HG03378 (cell line): ENCODE data around the gene TNFSF9.
"Not testable (repeated sequence)": the region's sequence is repeated elsewhere in the genome, so short reads cannot be mapped to it uniquely, and the experiment has no call there.

Experiments
- ATAC-seq: cut with Tn5 transposase; IDR thresholded peaks from one replicate; pipeline ENCODE4 v1.9.1; 2021; ENCODE audit warnings: mild to moderate bottlenecking, moderate library complexity; ENCODE audit not compliant: unreplicated experiment

Gene TNFSF9

DNA sequence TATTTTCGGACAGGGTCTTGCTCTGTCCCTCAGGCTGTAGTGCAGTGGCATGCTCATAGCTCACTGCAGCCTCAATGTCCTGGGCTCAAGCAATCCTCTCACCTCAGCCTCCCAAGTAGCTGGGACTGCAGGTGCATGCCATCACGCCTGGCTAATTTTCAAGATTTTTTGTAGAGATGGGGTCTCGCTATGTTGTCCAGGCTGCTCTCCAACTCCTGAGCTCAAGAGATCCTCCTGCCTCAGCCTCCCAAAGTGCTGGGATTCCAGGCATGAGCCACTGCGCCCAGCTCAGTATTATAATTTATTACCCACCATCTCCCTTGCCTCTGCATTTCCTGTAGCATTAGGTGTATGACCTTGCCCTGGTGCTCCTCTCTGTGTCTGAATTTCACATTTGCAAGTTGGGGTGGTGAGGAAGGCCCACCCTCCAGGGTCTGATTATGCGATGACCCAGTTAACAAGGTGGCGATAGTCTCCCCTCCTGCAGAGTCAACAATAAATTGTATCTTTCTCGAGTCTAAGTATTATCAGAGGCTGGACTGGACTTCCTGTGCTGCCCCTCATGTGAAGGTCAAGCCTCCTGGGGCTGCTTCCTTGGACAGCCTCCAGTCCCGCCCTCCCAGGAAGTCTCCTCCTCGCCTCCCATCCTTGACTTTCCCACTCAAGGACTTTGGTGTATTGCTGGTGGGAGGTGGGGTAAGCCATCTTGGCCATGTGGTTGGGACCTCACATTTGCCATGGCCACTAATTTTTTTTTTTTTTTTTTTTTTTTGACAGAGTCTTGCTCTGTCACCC, 27.2 kb upstream of the TNFSF9 start:
- no peak for ATAC-seq

DNA sequence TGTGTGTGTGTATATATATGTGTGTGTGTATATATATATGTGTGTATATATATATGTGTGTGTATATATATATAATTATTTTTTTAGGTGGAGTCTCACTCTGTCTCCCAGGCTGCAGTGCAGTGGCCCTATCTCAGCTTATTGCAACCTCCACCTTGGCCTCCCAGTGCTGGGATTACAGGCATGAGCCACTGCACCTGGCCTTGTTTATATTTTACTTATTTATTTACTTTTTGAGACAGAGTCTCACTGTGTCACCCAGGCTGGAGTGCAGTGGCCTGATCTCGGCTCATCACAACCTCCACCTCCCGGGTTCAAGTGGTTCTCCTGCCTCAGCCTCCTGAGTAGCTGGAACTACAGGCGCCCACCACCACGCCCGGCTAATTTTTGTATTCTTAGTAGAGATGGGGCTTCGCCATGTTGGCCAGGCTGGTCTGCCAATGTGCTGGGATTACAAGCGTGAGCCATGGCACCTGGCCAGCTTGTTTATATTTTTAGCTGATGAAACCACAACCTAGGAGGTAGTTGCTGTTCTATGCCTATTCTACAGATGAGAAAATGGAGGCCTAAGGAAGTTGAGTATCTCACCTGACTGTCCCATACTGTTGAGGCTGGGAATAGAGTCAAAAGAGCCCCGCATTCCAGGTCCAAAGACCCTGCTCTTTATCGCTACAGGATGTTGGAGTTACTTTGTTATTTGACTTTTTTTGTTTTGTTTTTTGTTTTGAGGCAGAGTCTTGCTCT, 22.6 kb upstream of the TNFSF9 start:
- not testable (repeated sequence) for ATAC-seq

DNA sequence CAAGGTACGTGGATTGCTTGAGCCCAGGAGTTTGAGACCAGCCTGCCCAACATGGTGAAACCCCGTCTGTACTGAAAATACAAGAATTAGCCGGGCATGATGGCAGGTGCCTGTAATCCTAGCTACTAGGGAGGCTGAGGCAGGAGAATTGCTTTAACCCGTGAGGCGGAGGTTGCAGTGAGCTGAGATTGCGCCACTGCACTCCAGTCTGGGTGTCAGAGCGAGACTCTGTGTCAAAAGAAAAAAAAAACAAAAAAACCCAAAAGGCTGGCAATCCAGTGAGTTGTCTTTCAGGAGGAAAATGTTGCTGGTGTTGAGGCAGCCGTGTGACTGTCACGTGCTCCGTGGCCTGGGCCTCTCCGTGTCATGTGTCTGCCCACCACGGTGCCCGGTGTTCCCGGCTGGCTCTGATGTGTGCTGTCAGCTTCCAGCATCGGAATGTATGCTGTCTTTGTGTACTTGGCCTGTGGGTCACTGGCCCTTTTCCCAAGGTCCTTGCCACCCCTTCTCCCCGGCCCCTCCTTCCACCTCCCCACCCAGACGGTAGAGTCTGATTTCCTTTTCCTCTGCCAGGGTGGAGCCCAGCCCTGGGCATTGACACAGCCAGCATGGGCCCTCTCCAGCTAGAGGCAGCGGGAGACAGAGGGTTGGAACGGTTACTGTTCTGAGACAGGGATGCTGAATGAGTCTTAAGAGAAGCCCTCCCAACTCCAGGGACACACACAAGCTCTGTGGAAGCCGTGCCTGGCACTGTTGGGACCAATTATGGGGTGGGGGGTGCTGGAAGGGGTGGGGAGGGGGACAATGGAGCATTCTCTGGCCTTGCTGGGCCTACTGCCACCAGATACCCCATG, 21.5 kb upstream of the TNFSF9 start:
- no peak for ATAC-seq

DNA sequence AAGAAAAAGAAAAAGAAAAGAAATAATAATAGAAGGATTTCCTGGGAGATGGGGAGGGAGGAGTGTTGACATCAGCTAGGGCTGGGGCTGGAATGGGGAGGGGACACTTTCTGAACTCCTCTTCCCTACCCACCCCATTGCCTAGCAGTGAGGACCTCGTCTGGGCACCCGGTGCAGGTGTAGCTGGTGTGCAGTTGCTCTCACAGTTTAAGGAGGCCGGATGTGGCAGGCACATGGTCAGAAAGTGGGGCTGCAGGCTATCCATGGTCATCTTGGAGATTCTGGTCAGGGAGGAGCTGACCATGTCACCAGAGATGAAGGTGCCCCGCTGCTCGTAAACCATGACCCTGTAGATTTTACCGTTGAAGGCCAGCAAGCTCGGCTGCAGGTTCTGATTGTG, 20.2 kb upstream of the TNFSF9 start:
- no peak for ATAC-seq

DNA sequence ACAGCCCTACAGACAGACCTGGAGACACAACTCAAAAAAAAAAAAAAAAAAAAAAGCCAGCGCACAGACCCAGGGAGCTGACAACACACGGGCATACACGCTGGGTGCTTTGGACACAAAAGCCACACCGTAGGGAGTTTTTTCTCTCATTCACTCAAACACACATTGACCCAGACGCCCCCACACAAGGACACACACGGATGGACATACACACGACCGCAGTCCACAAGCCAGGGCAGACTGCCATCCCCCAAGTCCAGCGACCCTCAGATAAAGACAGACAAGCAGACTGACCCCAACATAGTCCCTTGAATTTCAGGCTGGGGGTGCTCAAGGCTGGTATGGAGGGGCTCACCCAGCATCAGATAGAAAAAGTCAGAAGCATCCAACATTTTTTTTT, 16.7 kb upstream of the TNFSF9 start:
- ATAC-seq, result no peak

DNA sequence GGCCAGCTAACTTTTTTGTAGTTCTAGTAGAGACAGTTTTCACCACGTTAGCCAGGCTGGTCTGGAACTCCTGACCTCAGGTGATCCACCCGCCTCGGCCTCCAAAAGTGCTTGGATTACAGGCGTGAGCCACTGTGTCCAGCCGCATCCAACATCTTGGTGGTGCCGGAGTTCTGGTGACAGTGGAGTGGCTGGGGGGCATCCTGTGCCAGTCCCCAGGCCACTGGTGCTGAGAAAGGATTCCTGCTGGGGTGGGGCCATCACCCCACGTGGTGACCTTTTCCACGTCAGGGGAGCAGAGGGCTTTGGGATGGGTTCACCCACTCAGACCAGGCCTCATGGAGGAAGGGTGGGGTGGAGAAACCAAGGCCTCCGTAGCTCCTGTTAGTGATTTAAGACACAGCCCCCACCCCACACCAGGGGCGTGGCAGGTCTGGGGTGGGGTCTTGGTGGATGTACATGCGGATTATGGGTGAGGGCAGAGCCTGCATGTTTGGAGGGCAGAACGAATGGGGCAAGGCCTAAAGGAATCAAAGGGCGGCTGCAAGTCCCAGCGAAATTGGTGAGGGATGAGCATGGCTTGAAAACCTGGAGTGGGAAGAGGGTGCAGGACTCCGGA, 15.8 kb upstream of the TNFSF9 start:
- no peak for ATAC-seq

DNA sequence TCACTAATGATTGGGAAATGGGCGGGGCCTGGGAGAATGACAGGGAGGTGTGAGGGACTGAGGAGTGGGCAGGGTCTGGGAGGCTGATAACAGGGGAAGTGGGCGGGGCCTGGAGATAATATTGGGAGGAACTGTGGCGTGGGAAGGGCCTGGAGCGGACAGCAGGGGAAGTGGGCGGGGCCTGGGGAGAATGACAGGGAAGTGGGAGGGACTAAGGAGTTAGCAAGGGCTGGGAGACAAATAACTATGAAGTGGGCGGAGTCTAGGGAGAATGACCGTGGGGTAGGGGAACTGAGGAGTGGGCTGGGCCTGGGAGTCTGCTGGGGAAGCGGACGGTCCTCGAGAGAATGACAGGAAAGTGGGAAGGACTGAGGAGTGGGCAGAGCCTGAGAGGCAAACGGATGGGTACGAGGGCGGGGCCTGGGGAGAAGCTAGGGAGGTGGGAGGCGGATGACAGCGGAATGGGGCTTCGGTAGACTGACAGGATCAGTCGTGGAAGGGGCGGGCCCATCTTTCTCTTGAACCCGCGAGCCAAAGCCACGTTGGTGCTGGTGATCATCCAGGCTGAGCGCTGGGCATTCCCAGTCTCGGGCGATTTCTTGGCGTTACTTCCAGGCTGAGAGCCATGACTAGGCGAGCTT, 14.7 kb upstream of the TNFSF9 start:
- ATAC-seq, result no peak

DNA sequence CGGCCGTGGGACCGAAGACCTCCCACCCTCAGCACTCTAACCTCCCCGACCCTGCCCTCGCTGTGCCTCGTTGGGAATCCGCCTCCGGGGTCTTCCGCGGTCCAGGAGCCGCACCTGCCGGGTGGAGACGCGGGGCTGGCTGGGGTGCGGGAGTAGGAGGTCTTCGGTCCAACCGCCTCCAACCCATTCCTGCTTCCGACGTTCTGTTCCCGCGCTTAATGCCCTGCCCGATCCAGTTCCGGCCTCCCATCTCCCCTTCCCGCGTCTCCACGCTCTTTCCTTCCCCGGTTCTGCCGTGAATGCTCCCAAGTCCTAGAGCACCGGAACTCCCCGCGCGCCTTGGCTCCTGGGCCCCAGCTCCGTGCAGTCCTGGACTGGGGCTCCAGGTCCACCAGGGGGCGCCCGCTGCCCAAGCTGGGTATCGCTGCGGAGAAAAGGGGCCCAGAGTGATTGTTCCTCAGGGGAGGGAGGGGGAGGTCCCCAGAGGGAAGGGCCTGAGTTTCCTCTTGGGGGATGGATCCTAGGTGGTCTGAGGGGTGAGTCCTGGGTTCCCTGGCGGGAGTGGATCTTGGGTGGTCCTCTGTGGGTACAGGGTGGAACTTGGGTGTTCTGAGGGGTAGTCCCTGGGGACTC, 14.1 kb upstream of the TNFSF9 start:
- no peak for ATAC-seq

DNA sequence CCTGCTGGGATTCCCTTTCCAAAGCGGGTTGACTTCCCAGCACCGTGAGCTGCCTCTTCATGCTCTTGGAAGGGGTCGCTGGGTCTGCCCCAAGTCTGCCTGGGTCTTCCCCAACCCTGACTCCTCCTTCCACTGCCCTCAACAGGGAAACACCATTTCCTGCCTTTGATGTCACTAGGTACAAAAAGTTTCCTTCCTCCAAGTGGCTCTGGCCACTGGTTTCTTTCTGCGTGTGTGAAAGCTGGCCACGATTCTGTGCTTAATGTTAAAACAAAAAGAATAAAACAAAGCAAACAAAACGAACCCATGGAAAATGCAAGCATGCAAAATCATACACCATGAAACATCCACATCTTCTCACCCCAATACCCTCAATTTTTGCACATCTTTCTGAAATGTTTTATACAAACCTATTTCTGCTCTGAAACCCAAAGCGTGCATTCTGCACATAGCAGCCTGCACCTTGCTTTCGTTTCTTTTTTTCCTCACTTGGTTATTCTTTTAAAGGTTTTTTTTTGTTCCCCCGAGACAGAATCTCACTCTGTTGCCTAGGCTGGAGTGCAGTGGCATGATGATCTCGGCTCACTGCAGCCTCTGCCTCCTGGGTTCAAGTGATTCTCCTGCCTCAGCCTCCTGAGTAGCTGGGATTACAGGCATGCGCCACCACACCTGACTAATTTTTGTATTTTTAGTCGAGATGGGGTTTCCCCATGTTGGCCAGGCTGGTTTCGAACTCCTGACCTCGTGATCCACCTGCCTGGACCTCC, 12.5 kb upstream of the TNFSF9 start:
- ATAC-seq, result no peak

DNA sequence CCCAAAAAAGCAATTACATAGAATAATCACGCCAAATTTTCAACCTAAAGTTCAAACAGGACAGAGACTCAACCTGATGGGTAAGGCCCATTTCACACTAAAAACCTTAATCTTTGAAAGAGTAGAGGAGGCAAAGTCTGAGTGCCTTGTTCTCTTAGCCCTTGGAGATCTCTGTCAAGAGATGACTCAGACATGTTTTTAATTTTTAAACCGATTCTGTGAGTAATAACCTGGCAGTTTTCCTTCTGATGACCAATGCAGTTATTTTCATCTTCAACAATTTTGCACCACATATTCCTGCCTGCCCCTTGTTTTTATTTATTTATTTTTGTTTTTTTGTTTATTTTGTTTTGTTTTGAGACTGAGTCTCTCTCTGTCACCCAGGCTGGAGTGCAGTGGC, 11.5 kb upstream of the TNFSF9 start:
- ATAC-seq, result no peak

DNA sequence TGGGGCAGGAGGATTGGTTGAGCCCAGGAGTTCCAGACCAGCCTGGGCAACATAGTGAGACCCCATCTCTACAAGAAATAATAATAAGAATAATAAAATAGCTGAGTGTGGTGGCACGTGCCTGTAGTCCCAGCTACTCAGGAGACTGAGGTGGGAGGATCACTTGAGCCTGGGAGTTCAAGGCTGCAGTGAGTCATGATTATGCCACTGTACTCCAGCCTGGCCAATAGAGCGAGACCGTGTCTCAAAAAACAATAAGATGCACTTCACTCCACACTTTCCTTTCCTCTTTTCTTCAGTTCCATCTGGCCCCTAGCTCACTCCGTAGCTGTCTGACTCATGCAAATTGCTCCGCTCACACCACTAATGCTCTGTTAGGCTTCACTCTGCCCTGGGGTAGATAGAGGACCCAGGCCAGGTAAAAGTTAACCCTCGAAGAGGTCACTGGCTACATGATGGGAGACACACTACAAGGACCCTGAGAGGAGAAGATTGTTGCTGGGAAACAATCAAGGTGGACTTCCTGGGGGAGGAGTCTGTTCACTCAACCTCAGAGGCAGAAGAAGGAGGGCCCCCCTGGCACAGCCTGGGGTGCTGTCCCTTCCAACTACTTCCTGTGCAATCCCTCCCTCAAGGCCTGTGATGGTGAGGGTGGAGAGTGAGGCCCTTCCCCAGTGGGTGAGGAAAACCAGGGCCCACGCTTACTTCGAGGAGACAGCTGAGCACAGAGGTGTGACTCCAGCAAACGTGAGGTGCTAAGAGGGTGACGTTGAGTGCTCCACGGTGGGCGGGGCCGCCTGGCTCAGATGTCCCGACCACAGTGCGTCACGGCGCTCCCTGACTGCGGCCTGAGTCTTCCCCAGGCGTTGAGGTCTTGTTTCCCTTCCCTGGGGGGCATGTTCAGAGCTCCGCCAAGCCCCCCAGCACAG, 8.8 kb upstream of the TNFSF9 start:
- peak; percentile 43 for ATAC-seq

DNA sequence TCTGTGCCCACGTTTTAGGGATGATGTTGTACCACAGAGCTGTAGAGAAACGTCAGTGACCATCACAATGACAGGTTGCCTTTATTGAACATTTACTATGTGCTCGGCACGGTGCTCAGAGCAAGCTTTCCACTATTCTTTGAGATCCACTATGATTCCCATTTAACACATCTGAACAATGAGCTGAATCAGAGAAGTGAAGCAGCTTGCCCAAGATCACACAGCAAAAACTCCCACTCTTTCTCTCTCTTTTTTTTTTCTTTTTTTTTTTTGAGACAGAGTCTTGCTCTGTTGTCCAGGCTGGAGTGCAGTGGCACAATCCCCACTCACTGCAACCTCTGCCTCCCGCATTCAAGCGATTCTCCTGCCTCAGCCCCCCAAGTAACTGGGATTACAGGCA, 8.1 kb upstream of the TNFSF9 start:
- ATAC-seq, result no peak

DNA sequence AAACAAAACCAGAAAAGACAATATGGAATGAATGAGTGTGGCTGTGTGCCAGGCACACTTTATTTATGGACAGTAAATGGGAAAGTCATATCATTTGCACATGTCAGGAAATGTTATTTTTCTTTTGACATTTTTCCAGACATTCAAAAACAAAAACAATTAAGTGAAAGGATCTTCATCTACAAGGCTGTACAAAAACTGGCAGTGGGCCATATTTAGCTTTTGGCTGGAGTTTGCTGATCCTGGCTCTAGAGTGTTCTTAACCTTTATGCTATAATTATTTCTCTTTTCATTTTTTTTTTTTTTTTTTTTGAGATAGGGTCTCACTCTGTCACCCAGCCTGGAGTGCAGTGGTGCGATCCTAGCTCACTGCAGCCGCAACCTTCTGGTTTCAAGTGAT, 6.5 kb upstream of the TNFSF9 start:
- no peak for ATAC-seq

DNA sequence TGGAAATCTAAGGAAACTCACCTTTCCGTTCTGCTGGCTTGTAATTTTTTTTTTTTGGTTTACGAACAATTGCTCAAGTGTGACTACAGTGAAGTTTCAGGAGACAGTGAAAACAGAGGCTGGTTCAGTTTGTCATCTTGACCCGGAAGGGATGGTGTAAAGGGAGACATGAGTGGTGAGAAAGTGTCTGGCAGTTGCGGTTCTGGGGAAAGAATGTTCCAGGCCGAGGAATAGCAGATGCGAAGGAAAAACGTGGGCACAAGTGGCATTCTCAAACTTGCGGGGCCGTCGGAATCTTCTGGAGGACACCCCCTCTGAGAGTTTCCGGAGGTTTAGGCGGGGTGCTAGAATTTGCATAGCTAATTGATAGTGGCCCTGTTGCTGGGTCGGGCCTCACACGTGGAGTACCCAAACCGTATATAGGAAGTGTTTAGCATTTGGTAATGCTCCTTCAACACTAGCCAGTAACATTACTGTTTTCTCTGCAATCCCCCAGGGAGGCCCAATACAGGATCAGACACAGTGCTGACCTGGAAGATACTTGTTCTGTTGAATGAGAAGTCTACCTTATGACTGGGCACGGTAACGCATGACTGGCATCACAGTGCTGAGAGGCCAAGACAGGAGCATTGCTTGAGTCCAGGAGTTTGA, 2.8 kb upstream of the TNFSF9 start:
- peak; percentile 51 for ATAC-seq

DNA sequence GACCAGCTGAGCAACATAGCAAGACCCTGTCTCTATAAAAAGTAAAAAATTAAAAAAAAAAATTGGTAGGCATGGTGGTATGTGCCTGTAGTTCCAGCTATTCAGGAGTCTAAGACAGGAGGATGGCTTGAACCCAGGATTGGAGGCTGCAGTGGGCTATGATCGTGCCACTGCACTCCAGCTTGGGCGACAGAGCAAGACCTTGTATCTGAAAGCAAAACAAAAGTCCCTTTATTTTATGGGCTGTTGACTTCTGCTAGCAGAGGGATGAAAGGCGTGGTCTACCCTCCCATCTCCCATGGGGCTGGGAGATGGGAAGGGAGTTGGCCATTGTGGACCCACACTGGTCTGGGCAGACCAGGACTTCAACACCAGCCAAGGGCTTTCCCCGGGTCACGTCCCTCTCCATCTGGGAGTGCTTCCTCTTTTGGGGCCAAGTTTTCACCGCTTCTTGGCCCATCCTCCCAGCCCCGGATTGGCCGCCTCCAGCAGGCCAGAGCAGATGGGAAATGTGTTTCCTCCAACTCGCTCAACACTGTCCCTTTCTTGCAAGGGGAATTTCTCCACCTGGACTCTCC, 2.2 kb upstream of the TNFSF9 start:
- ATAC-seq, result peak; percentile 15

DNA sequence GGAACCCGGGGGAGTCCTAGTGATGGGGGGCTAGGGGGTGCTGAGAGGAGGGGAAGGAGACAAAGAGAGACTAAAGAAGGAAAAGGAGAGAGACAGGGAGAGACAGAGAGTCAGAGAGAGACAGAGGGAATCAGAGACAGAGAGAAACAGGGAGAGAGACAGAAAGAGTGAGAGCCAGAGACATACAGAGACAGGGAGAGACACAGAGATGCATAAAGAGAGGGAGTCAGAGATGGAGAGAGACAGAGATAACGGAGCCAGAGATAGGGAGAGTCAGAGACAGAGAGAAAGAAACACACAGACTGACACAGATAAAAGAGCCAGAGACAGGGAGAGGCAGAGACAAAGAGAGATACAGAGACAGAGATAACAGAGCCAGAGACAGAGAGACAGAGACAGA, 1.5 kb upstream of the TNFSF9 start:
- ATAC-seq, result no peak

DNA sequence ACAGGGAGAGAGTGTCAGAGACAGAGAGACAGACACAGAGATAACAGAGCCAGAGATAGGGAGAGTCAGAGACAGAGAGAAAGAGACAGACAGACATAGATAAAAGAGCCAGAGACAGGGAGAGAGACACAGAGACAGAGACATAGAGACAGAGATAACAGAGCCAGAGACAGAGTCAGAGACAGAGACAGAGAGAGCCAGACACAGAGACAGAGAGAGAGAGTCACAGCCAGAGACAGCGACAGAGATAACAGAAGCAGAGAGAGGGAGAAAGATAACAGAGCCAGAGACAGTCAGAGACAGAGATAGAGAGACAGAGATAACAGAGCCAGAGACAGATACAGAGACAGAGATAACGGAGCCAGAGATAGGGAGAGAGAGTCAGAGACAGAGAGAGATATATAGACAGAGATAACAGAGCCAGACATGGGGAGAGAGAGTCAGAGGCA, 865 bp upstream of the TNFSF9 start:
- ATAC-seq, result no peak
